Stomach (tissue), 4 donors: ENCODE data around the gene HS6ST3.

ENCODE experiments used
- EP300 ChIP-seq: sonication (generic); formaldehyde crosslinking; IDR thresholded peaks from one replicate; pipeline ENCODE4 v1.6.1; 2017; ENCODE audit warnings: antibody characterized with exemption
- POLR2A ChIP-seq, 4 donors: fragments of 450-650 bp; IDR thresholded peaks; one replicate each; pipeline ENCODE4 v1.6.1; 2016; ENCODE audit warnings: antibody characterized with exemption in 4 of 4, control low read depth in 2 of 4, mild to moderate bottlenecking in 1 of 4, moderate library complexity in 1 of 4
- POLR2AphosphoS5 ChIP-seq, 3 donors: sonication (generic); formaldehyde crosslinking; IDR thresholded peaks; one replicate each; pipeline ENCODE4 v1.6.1; 2016; ENCODE audit warnings: antibody characterized with exemption in 3 of 3
- TF ChIP-seq, protein P1 (sequence below), 7 experiments: fragments of 450-650 bp in 4 of 7; fragments of 200-600 bp in 3 of 7; sonication (generic) in 3 of 7; IDR thresholded peaks; one replicate each; pipeline ENCODE4 v1.5.1; 2016 to 2019; ENCODE audit warnings: antibody characterized with exemption in 7 of 7, control low read depth in 2 of 7, mild to moderate bottlenecking in 1 of 7

DNA sequence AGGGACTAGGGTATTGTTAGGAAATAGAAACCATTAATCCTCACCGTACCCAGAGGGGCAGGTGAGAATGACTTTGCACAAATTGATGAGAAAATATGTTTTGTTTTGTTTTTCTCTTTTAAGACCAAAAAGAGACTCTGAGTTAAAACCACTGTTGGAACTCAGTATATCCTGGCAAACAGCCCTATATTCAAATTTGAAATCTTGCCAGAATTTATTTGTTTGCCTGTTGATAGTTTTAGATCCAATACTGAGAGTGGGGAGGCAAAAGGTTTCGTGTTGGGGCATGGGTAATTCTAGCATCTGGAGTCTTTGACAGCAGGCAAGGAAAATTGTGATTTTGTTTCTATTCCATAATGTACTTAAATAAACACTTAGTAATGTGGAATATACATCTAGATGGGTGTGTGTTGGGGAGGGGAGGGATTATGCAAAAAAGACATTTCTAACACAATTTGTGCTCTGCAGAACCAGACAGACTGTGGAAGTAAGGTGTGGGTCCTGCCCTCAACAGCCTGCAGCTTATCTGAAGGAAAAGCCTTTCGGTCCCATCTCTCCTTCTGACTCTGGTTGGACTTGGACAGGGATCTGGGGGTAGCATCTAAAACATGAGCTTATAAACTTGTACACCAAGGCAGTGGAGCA, 713.7 kb downstream of the HS6ST3 start:
- TF ChIP-seq, protein P1, sequence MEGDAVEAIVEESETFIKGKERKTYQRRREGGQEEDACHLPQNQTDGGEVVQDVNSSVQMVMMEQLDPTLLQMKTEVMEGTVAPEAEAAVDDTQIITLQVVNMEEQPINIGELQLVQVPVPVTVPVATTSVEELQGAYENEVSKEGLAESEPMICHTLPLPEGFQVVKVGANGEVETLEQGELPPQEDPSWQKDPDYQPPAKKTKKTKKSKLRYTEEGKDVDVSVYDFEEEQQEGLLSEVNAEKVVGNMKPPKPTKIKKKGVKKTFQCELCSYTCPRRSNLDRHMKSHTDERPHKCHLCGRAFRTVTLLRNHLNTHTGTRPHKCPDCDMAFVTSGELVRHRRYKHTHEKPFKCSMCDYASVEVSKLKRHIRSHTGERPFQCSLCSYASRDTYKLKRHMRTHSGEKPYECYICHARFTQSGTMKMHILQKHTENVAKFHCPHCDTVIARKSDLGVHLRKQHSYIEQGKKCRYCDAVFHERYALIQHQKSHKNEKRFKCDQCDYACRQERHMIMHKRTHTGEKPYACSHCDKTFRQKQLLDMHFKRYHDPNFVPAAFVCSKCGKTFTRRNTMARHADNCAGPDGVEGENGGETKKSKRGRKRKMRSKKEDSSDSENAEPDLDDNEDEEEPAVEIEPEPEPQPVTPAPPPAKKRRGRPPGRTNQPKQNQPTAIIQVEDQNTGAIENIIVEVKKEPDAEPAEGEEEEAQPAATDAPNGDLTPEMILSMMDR (IDR thresholded peaks at IDR 0.05), result no peak
- TF ChIP-seq POLR2A (IDR thresholded peaks at IDR 0.05) (no peak), EP300 (no peak), POLR2AphosphoS5 (IDR thresholded peaks at IDR 0.05) (no peak)
